ENCODE data around the gene TAS2R38.
"Not testable (repeated sequence)": the region's sequence is repeated elsewhere in the genome, so short reads cannot be mapped to it uniquely, and the experiment has no call there.

The TAS2R38 gene

GRCh38 chr7:141973673-141974072 is at the start of gene TAS2R38:
Gene TAS2R38 (minus strand): TSS chr7:141973773. CDS start chr7:141973689, 84 bp downstream.
- DNase-seq: no peak

GRCh38 chr7:142018154-142018553 is 44.6 kb upstream of the TAS2R38 start:
- no peak for DNase-seq

GRCh38 chr7:142017451-142017850 is 43.9 kb upstream of the TAS2R38 start:
- DNase-seq: no peak

DNA sequence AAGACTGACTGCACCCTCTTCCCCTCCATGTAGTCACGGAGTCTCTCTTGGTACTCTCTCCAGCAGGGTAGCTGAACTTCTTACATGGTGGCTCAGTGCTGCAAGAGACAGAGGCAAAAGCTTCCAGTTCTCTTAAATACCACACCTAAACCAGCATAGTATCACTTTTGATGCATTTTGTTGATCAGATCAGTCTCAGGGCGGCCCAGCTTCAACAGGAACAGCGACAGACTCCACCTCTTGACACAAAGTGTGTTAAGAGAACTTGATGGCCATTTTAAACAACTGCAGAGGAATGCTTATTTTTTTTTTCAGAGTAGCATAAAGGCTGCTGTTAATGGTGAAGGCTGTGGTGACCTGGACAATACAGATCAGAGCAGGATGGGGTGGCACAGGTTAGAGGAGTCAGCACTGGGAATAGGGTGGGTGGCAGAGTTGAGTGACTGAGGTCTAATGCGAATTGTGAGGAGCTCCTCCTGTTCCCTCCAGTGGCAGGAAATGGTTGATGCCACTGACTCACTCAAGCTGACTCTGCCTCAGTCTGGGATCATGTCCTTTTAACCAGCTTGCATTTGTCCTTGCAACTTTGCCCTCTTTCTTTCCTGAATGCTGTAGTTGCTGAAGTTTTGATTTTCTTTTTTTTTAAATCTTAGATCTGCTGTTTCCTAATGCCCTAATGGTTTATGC is 39.4 kb upstream of the TAS2R38 start:
- DNase-seq: peak; percentile 8

DNA sequence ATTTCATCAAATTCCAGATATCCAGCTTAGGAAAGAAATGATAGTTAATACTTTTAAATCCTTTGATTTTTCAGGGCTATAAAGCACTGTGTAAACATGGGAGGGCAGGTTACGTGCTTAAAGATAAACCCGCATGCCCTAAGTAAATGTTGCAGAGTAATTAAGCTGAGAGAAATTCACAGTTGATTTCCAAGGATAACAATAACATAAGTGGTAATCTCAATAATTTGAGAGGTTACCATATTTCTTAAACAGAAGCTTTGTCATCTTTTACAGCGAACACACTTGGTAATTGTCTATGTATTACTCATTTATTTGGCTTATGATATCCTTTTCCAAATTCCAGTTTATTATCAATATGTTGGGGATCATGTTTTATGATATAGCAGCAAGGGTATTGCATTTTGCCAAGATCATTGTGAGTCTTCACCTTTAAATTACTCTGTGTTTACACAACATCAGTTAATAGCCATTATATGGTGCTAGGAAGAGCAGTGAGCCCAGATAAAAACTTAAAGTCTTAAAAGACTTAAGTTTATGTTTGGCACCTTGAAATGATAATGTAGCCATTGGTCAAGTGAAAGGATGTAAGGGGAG is 37.5 kb upstream of the TAS2R38 start:
- DNase-seq: no peak

- no peak for DNase-seq
These were observed 35.6 kb upstream of the TAS2R38 start for GRCh38 chr7:142009187-142009586.

GRCh38 chr7:142006577-142006976 is 33.0 kb upstream of the TAS2R38 start:
- DNase-seq: no peak

- no peak for DNase-seq
These were observed 28.6 kb upstream of the TAS2R38 start for GRCh38 chr7:142002179-142002578.

DNA sequence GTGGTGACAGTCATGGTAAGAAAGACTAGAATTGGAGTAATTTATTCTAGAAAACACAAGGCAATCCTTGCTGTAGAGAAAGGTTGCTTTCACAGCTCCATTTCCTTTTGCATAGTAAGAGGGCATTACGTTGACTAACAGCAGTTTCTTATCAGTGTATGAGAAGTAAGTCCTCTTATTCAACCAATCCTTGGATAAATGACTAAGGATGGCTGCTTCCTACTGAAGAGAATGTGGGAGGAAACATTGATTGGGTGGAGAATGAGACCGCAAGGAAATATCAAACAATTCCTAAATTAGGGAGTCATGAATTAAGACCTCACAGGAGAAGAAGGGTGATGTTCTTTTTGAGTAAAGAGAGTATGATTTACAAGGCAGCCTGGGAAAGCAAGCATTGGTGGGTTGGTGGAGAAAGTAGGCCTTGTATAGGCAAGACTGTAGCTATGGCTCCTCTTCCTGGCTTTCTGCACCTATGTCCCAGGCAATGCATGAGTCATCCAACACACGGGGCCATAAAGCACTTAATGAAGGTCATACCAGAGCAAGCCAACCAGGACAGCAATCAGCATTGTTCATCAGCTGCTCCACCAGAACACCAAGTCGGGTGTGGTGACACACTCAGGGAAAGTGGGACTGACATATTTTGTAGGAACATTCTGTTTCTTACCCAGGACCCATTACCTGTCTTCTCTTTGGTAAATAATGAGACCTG is 27.7 kb upstream of the TAS2R38 start:
- DNase-seq: no peak

DNA sequence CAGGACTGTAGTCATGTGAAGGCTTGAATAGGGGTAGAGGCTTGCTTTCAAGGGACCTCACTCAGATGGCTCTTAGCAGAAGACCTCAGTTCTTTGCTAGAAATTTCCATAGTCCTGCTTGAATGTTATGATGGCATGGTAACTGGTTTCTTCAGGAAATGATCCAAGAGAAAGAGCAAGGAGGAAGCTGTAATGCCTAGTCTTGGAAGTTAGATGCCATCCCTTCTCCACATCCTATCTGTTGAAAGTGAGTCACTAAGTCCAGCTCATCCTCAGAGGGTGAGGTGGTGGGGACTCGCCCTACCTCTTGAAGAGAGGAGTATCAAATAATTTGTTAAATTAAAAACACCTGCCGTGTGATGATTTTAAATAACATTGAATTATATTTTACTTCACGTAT is 26.7 kb upstream of the TAS2R38 start:
- no peak for DNase-seq

DNA sequence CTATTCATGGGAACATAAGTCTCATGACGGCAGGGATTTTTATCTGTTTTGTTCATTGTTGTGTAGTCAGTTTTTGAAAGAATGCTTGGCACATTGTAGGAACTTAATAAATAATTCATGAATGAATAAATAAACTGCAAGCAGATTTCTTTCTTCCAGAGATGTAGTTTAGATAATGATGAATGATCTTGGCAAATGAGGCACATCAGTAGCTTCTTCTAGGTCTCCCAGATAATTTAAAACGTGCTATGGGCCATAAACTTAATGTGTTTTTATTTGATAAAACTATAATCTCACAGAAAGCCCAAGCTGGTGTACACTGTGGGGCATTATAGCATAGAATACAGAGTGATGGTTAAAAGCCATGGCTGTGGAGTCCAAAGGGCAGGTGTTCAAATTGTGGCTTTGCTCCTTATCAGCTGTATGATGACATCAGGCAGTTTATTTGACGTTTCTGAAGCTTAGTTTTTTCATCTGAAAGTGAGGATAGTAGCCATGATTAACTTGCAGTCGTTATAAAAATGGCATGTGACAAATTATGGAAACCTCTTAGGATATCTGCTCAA is 25.6 kb upstream of the TAS2R38 start:
- no peak for DNase-seq

GRCh38 chr7:141993354-141993753 is 19.8 kb upstream of the TAS2R38 start:
- no peak for DNase-seq

GRCh38 chr7:141992688-141993087 is 19.1 kb upstream of the TAS2R38 start:
- DNase-seq: no peak

- DNase-seq: no peak
These were observed 18.6 kb upstream of the TAS2R38 start for GRCh38 chr7:141992156-141992555.

DNA sequence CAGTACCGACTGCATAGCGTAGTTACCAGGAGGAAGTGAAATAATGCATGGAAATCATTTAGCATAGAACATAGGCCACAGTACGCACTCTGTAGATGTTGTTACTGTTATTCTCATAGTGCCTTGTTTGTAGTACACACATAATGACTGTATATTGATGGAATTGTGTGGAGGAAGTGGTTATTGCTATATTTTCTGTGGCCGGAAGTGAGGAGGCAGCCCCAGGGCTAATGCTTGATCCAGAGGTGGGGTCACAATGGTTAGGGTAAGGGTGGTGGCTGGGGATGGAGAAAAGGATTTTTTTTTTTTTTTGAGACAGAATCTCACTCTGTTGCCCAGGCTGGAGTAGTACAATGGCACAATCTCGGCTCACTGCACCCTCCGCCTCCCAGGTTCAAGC is 17.6 kb upstream of the TAS2R38 start:
- DNase-seq: peak; percentile 14

DNA sequence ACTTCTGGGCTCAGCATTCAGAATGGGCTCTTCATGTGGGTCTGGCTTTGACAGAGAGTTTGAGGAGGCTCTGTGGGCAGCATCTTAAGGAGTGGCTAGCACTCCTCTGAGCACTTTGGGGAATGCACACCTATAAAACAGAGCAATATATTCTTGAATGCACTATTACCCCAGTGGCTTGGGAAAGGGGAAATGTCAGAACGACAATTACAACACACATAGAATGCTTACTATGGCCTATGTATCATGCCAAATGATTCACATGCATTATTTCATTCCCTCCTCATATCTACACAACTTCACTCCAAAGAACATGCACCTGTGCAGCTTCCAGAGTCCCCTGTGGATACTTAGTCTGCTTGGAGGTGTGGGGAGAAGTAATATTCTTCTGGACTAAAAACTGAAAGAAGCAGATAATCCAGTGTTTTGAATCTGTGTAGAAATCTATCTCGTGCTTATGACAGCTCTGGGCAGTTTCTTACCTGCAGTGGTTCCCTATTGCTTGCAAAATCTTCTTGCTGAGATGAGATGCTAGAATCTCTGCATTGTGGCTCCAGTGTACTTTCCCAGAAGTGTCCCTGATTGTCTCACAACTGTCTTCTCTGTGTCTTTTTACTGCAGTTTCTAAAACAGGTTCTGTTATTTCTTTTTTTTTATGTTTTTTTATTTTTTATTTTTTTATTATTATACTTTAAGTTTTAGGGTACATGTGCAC is 16.6 kb upstream of the TAS2R38 start:
- no peak for DNase-seq

DNA sequence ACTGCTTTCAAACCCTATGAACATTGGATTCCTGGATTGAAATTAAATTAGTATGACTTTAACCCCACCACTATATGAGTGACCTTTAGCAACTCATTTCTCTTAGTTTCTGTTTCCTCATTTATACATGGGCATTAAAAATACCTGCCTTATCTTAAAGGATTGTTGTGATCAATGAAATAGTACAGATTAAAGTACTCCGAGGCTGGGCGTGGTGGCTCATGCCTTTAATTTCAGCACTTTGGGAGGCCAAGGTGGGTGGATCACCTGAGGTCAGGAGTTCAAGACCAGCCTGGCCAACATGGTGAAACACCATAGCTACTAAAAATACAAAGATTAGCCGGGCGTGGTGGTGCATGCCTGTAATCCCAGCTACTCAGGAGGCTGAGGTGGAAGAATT is 14.2 kb upstream of the TAS2R38 start:
- DNase-seq: not testable (repeated sequence)

GRCh38 chr7:141986923-141987322 is 13.3 kb upstream of the TAS2R38 start:
- DNase-seq: no peak

- DNase-seq: not testable (repeated sequence)
These were observed 12.4 kb upstream of the TAS2R38 start for GRCh38 chr7:141985926-141986325.

- peak; percentile 58 for DNase-seq
These were observed 6.0 kb upstream of the TAS2R38 start for GRCh38 chr7:141979568-141979967.

GRCh38 chr7:141978351-141978750 is 4.8 kb upstream of the TAS2R38 start:
- DNase-seq: no peak

DNA sequence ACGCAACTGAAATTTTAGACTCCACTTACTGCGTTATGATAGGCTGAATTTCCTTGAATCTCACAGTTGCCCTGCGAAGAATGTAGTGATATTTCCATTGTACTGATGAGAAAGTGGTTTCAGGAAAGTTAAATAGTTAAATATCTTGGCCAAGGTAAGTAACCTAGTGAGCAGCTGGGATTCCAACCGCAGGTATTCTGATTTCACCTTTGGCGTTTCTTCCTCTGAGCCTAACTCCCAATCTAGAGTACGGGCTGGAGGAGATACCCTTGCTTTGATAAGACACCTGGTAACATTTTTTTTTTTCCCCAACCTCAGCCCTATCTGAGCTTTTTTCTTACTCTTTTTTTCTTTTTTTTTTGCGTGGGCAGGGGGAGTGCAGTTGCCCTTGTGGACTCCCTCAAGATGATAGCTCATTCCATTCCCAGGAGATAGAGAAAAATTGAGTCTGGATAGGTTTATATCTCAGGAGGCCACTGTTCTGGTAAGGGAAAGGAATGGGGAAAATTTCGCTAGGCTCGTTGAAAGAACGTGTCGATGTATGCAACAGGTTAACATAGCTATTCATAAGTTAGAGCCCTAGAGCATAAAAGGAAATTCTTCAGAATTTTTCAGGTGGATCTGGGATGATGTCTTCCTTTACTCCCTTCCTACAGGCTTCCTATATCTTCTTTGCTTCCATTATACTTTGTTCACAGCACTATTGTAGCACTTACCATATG is 3.1 kb upstream of the TAS2R38 start:
- DNase-seq: no peak
